Liver (tissue), 9 donors: Measurements from ENCODE around the gene TSHZ2. TPM values are rescaled to one million over a fixed set of nuclear protein-coding genes. Genes with fewer than 3 reads are reported as not detected.
A peak's percentile ranks its signal among the peaks of the same experiment; 100 is the strongest.

Experiments
- DNase-seq: peaks from one replicate; pipeline ENCODE4 v3.0.0-alpha.2; 2017; ENCODE audit warnings: low spot score
- H3K27ac ChIP-seq, 2 donors: one replicate each; pipeline ENCODE4 v1.7.0; 2013; ENCODE audit warnings: inconsistent platforms in 2 of 2, low read length in 2 of 2, control low read depth in 1 of 2, low read depth in 1 of 2, mild to moderate bottlenecking in 1 of 2
- H3K27me3 ChIP-seq, 4 donors: one replicate each; pipeline versions ENCODE4 v1.6.1 to v1.7.0; 2013; ENCODE audit warnings: low read length in 3 of 4, inconsistent platforms in 1 of 4, mild to moderate bottlenecking in 1 of 4, moderate library complexity in 1 of 4; ENCODE audit not compliant: control insufficient read depth in 4 of 4, insufficient read depth in 4 of 4
- H3K36me3 ChIP-seq, 4 donors: one replicate each; pipeline versions ENCODE4 v1.6.1 to v1.7.0; 2013; ENCODE audit warnings: low read length in 3 of 4, mild to moderate bottlenecking in 3 of 4, low read depth in 1 of 4, moderate library complexity in 1 of 4; ENCODE audit not compliant: control insufficient read depth in 4 of 4, insufficient read depth in 3 of 4
- H3K4me1 ChIP-seq, 4 donors: one replicate each; pipeline versions ENCODE4 v1.6.1 to v1.7.0; 2013; ENCODE audit warnings: low read length in 3 of 4, mild to moderate bottlenecking in 3 of 4, moderate library complexity in 1 of 4; ENCODE audit not compliant: control insufficient read depth in 4 of 4, insufficient read depth in 4 of 4
- H3K4me3 ChIP-seq, 3 donors: one replicate each; pipeline versions ENCODE4 v1.6.1 to v1.7.0; 2013; ENCODE audit warnings: low read length in 3 of 3, control low read depth in 1 of 3, low read depth in 1 of 3, mild to moderate bottlenecking in 1 of 3
- H3K9ac ChIP-seq, 2 donors: one replicate each; pipeline ENCODE4 v1.7.0; 2013; ENCODE audit warnings: low read length in 2 of 2, mild to moderate bottlenecking in 2 of 2, moderate library complexity in 2 of 2, control low read depth in 1 of 2, low read depth in 1 of 2
- H3K9me3 ChIP-seq, 4 donors: one replicate each; pipeline versions ENCODE4 v1.6.1 to v1.7.0; 2013; ENCODE audit warnings: low read length in 3 of 4; ENCODE audit not compliant: control insufficient read depth in 4 of 4
- ATF3 ChIP-seq: IDR thresholded peaks from 2 replicates; pipeline ENCODE4 v1.6.1; 2016; ENCODE audit warnings: antibody characterized with exemption
- EGR1 ChIP-seq, 2 donors: IDR thresholded peaks; 2 replicates each; pipeline ENCODE4 v1.6.1; 2016 to 2018; ENCODE audit warnings: antibody characterized with exemption in 2 of 2, low read depth in 2 of 2
- FOXA1 ChIP-seq: IDR thresholded peaks from 2 replicates; pipeline ENCODE4 v1.6.1; 2016; ENCODE audit warnings: antibody characterized with exemption
- FOXA2 ChIP-seq: IDR thresholded peaks from 2 replicates; pipeline ENCODE4 v1.6.1; 2016; ENCODE audit warnings: antibody characterized with exemption
- GABPA ChIP-seq, 2 donors: IDR thresholded peaks in 1 of 2; conservative IDR thresholded peaks in 1 of 2; 2 replicates each; pipeline ENCODE4 v1.6.1; 2016; ENCODE audit warnings: antibody characterized with exemption in 2 of 2, mild to moderate bottlenecking in 1 of 2, moderate library complexity in 1 of 2
- HNF4A ChIP-seq, 2 donors: conservative IDR thresholded peaks; 2 replicates each; pipeline ENCODE4 v1.6.1; 2016; ENCODE audit warnings: antibody characterized with exemption in 2 of 2, mild to moderate bottlenecking in 2 of 2
- HNF4G ChIP-seq: IDR thresholded peaks from 2 replicates; pipeline ENCODE4 v1.6.1; 2016; ENCODE audit warnings: antibody characterized with exemption
- JUND ChIP-seq, 2 donors: IDR thresholded peaks; 2 replicates each; pipeline ENCODE4 v1.6.1; 2016; ENCODE audit warnings: antibody characterized with exemption in 2 of 2
- MAX ChIP-seq: IDR thresholded peaks from 2 replicates; pipeline ENCODE4 v1.6.1; 2016; ENCODE audit warnings: antibody characterized with exemption
- NR2F2 ChIP-seq: IDR thresholded peaks from 2 replicates; pipeline ENCODE4 v1.6.1; 2016; ENCODE audit warnings: antibody characterized with exemption
- RAD21 ChIP-seq, 2 donors: IDR thresholded peaks; 2 replicates each; pipeline ENCODE4 v1.6.1; 2016; ENCODE audit warnings: antibody characterized with exemption in 2 of 2, mild to moderate bottlenecking in 2 of 2
- REST ChIP-seq: IDR thresholded peaks from 2 replicates; pipeline ENCODE4 v1.6.1; 2016; ENCODE audit warnings: antibody characterized with exemption, mild to moderate bottlenecking
- RXRA ChIP-seq, 2 donors: IDR thresholded peaks; 2 replicates each; pipeline ENCODE4 v1.6.1; 2017 to 2018; ENCODE audit warnings: antibody characterized with exemption in 2 of 2, mild to moderate bottlenecking in 1 of 2
- SP1 ChIP-seq: IDR thresholded peaks from 2 replicates; pipeline ENCODE4 v1.6.1; 2018; ENCODE audit warnings: antibody characterized with exemption, mild to moderate bottlenecking
- TAF1 ChIP-seq: conservative IDR thresholded peaks from 2 replicates; pipeline ENCODE4 v1.6.1; 2016; ENCODE audit warnings: antibody characterized with exemption, mild to moderate bottlenecking
- YY1 ChIP-seq: IDR thresholded peaks from 2 replicates; pipeline ENCODE4 v1.6.1; 2016; ENCODE audit warnings: antibody characterized with exemption, mild to moderate bottlenecking
- WGBS: extraction: QIAGEN DNeasy Blood & Tissue Kit; methylation state at CpG from one replicate; pipeline ENCODE4 v1.1.7; 2013; 5-methylcytosine and 5-hydroxymethylcytosine counted together
- polyA plus RNA-seq, 2 donors: library from polyadenylated mRNA; stranded (reverse) in 1 of 2; unstranded in 1 of 2; fragments of 200-250 nt in 1 of 2; fragments of >200 nt in 1 of 2; fragmentation: Nextera tagmentation in 1 of 2; extraction: Ambion mirVana in 1 of 2; gene quantifications; one replicate each; pipeline versions ENCODE4 v1.2.1 to v1.2.3, GENCODE V29; 2013 to 2015
- total RNA-seq, 2 donors: library from RNA; depleted of rRNA; stranded (reverse); fragments of >200 nt; gene quantifications; one replicate each; pipeline ENCODE4 v1.2.3, GENCODE V29; 2014
- TF ChIP-seq, protein P1 (sequence below): fragments of 150-350 bp; IDR thresholded peaks from 2 replicates; pipeline ENCODE4 v1.5.1; 2017; ENCODE audit warnings: improper control_type of control experiment, low read depth, low read length; ENCODE audit not compliant: missing input control
- TF ChIP-seq, protein P2 (sequence below): IDR thresholded peaks from 2 replicates; pipeline ENCODE4 v1.6.1; 2016; ENCODE audit warnings: antibody characterized with exemption
- donor health status: healthy.
- donor health status: healthy.
- donor health status: healthy.
- donor health status: healthy.
- donor health status: healthy.

Gene TSHZ2
- total and polyA plus RNA-seq, 4 donors = 2.9 to 11.3 (median 7.8) TPM

DNA sequence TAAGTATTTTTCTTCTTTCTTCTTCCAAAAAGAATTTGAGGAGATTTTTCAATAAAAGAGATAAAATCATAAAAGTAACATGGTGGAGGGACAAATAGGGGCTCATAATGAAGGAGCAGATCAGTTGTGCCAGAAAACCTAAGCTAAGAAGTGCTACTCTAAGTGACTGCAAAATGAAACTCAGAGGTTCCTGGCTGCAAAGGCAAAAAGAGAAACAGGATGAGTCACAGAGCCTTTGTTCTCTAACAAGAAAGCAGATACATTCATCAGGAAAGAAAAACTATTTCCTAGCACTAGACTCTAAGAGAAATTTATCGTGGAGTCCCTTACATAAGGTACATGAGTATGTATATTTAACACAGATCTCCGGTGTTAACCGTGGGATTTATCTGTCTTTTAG lies 49.8 kb downstream of the TSHZ2 start:
- peaks cover 0 to 4% (median 2%) of the 10 kb centered on the region in 4 donors for H3K4me1 ChIP-seq
- H3K27ac ChIP-seq = peak overlapping the region in 1 of 2 donors; percentile 26
- H3K36me3 ChIP-seq = peaks cover 0 to 2% (median 0%) of the 10 kb centered on the region in 4 donors
- no peak for TF ChIP-seq ATF3
- TF ChIP-seq FOXA1 = no peak
- no peak for TF ChIP-seq NR2F2
- TF ChIP-seq GABPA (IDR thresholded peaks at IDR 0.05 in 1 of 2, conservative IDR thresholded peaks at IDR 0.05 in 1 of 2) = no peak
- TF ChIP-seq JUND (IDR thresholded peaks at IDR 0.05) = no peak
- no peak for TF ChIP-seq RAD21 (IDR thresholded peaks at IDR 0.05)
- TF ChIP-seq REST = no peak
- no peaks in the 10 kb centered on the region for H3K9me3 ChIP-seq
- H3K9ac ChIP-seq = no peak overlapping the region
- H3K27me3 ChIP-seq = no peaks in the 10 kb centered on the region
- no peak for DNase-seq
- no peak overlapping the region for H3K4me3 ChIP-seq
- WGBS = 76% methylated on average over 3 of the region's 3 CpGs

DNA sequence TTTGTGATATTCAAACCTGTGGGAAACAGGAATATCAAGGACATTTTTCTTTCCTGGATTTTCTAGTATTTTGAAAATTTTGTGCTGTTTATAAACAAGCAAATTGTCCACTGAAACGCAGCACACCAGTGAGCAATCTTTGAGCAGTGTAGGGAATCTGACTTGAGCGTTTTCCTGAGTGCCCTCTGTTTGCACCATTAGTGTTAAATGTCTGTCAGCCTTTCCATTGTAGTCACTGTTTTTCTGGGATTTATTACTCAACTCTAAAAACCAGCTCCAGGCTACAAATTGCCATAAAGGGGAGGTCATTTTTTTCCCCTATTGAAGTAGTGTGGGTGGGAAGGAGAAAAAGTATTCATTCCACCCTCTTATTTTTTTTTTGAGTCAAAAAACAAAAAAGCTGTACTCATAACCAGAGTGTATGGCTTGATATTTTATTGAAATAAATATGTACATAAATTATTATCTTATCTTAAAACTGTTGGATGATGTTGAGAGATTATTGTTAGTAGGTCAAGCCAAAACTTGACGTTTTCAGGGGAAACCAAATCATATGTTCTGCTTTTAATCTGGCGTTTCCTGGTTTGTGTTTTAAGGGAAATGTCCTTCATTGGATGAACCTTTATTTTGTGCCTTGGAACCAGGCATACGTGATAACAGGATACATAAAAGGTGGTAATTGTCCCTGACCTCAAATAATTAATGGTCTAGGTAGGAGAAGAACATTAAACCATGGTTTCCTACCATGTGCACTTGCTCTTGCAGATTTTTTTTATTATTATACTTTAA lies 51.8 kb downstream of the TSHZ2 start:
- no peaks in the 10 kb centered on the region for H3K9me3 ChIP-seq
- H3K4me1 ChIP-seq = peaks cover 0 to 4% (median 2%) of the 10 kb centered on the region in 4 donors
- no peaks in the 10 kb centered on the region for H3K27me3 ChIP-seq
- TF ChIP-seq, protein P1, sequence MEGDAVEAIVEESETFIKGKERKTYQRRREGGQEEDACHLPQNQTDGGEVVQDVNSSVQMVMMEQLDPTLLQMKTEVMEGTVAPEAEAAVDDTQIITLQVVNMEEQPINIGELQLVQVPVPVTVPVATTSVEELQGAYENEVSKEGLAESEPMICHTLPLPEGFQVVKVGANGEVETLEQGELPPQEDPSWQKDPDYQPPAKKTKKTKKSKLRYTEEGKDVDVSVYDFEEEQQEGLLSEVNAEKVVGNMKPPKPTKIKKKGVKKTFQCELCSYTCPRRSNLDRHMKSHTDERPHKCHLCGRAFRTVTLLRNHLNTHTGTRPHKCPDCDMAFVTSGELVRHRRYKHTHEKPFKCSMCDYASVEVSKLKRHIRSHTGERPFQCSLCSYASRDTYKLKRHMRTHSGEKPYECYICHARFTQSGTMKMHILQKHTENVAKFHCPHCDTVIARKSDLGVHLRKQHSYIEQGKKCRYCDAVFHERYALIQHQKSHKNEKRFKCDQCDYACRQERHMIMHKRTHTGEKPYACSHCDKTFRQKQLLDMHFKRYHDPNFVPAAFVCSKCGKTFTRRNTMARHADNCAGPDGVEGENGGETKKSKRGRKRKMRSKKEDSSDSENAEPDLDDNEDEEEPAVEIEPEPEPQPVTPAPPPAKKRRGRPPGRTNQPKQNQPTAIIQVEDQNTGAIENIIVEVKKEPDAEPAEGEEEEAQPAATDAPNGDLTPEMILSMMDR = no peak
- no peak for TF ChIP-seq ATF3
- no peak for TF ChIP-seq HNF4G
- no peak for TF ChIP-seq GABPA (IDR thresholded peaks at IDR 0.05 in 1 of 2, conservative IDR thresholded peaks at IDR 0.05 in 1 of 2)
- TF ChIP-seq EGR1 (IDR thresholded peaks at IDR 0.05; ENCODE audit: low read depth in 2 of 2) = no peak
- TF ChIP-seq REST = no peak
- no peak for TF ChIP-seq NR2F2
- TF ChIP-seq RXRA (IDR thresholded peaks at IDR 0.05) = no peak
- TF ChIP-seq, protein P2, sequence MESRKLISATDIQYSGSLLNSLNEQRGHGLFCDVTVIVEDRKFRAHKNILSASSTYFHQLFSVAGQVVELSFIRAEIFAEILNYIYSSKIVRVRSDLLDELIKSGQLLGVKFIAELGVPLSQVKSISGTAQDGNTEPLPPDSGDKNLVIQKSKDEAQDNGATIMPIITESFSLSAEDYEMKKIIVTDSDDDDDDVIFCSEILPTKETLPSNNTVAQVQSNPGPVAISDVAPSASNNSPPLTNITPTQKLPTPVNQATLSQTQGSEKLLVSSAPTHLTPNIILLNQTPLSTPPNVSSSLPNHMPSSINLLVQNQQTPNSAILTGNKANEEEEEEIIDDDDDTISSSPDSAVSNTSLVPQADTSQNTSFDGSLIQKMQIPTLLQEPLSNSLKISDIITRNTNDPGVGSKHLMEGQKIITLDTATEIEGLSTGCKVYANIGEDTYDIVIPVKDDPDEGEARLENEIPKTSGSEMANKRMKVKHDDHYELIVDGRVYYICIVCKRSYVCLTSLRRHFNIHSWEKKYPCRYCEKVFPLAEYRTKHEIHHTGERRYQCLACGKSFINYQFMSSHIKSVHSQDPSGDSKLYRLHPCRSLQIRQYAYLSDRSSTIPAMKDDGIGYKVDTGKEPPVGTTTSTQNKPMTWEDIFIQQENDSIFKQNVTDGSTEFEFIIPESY = no peak
- TF ChIP-seq YY1 = no peak
- TF ChIP-seq FOXA2 = no peak
- TF ChIP-seq MAX = no peak
- no peak for TF ChIP-seq FOXA1
- TF ChIP-seq JUND (IDR thresholded peaks at IDR 0.05) = no peak
- TF ChIP-seq TAF1 = no peak
- TF ChIP-seq RAD21 (IDR thresholded peaks at IDR 0.05) = no peak
- no peak for TF ChIP-seq SP1
- TF ChIP-seq HNF4A (conservative IDR thresholded peaks at IDR 0.05) = no peak
- DNase-seq = no peak
- peaks cover 0 to 2% (median 0%) of the 10 kb centered on the region in 4 donors for H3K36me3 ChIP-seq
- no peak overlapping the region for H3K27ac ChIP-seq
- H3K9ac ChIP-seq = no peak overlapping the region
- no peak overlapping the region for H3K4me3 ChIP-seq
- WGBS = 65% methylated on average over 5 of the region's 5 CpGs
